ENCODE data around the gene GRK4.
"Not testable (repeated sequence)": the region's sequence is repeated elsewhere in the genome, so short reads cannot be mapped to it uniquely, and the experiment has no call there.

Gene GRK4

DNA sequence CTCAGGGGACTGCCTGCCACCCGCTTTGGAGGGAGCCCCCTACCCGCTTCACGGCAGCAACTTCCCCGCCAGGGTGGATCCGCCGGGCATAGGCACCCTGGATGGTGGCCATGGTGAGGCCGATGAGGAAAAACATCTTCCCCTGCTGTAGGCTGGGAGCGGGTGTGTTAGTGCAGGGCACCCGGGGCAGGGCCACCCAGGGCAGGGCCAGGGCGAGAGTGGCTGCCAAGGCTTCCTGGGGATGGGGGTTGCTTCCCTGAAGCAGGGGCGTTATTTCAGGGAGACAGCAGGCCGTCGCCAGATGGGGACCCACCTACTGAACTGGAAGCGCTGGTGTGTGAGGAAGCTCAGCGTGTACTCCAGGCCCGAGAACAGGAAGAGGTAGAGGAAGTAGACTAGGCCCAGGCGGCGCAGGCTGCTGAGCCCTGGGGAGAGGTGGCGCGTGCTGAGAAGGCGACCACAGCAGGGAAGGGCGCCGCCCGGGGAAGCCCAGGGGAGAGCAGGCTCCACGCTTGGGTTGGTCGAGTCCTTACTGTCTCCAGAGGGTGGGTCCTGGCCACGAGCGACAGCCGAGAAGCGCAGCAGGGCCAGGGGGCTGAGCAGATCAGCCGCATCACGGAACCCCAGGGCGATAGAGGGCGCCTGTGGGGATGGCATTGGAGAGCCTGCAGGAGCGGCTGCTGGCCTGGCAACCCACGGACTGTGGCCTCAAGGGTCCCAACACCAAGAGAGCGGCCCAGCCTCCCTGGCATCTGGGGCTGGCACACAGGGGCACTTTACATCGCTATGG is 31.7 kb upstream of the GRK4 start:
- peak; percentile 86 for DNase-seq

DNA sequence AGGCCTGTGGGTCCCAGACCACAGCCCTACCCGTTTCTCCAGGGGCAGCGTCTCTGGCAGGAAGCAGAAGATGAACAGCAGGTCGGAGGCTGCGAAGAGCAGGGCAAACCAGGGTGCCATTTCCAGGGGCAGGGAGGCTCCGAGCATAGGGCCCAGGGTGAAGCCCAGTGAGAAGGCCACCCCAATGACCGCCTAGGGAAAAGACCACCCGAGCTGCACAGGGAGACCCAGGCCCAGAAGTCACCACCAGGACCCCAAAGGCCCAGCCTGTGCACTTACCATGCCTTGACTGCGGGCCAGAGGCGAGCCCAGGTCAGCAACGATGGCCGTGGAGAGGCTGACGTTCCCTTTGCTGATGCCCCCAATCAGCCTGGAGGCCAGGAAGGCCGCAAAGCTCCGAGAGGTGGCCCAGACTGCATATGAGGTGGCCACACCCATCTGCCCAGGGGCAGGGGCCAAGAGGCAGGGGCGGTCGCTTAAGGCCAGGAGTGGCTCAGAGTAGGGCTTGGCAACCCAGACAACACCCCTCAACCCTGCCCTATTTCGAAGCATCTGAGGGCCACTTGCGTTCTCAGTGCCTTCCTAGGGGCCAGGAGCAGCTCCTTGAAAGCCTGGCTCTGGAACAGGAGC is 30.9 kb upstream of the GRK4 start:
- DNase-seq: peak; percentile 39

DNA sequence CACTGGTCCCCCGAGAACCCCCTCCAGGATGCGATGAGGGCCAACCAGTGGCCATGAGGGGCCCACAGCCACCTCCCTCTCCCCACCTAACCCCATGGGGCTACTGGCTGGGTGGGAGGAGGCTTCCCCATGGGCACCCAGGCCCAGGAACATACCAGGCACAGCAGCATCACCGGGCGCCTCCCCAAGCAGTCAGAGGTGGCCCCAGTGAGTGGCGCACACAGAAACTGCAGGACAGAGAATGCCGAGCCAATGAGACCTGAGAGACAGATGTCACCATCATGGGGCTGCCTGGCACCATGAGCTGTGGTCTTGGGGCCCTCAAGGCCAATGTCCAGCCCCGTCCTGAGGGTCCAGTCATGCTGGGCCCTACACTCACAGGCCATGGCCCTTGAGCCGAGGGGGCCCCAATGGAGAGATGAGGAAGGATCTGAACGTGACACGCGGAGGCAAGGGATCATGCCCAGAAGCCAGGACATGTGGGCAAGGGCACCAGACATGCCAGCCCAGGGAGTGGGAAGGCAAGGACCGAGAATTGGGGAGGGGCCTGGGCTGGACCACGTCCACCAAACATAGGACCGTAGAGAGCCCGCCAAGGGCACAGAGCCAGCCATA is 30.3 kb upstream of the GRK4 start:
- peak; percentile 45 for DNase-seq

DNA sequence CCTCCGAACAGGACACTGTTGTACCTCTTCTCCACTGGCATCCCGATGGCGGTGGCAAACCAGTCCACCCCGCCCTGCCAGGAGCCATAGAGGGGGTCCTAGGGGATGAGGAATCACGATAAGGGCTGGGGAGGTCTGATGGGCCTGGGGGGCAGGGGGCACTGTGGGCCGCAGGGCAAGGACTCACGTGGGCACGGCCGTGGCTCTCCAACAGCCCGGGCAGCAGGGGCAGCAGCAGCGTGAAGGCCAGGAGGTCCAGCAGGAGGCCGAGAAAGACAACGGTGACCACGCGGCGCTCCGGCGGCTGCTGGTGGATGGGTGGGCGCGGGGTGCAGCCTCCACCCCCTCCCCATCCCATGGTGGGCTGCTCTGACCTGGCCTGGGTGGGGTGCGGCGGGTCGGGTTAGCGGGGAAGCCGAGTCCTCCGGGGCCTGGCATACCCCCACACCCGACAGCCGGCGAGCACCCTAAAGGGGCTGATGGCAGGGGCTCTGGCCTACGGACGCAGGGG is 29.8 kb upstream of the GRK4 start:
- no peak for DNase-seq

DNA sequence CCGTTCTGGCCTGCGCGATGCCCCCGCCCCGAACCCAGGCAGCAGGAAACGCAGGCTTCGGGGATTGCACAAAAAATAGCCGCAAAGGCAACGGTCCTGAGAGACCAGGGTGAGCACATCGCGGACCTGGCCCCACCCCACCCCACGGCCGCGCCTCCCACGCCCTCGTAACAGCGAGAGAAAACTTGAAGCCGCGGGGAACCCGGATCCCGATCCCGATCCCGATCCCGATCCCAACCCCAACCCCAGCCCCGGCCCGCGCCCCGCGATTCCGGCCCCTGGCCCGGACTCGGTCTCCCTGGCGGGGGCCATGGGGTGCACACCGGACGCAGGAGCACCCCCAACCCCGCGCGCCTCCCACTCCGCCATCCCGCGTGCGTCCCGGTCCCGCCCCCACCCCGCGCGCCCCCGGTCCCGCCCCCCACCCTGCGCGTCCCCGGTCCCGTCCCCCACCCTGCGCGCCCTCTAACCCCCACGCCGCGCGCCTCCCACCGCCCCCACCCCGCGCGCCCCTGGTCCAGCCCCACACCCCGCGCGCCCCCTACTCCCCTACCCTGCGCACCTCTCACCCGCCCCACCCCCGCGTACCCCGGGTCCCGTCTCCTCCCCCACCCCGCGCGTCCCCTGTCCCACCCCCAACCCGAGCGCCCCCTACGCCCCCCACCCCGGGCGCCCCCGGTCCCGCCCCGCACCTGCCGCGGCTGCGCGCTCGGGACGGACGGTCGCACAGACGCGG is 29.1 kb upstream of the GRK4 start:
- DNase-seq: peak; percentile 83

DNA sequence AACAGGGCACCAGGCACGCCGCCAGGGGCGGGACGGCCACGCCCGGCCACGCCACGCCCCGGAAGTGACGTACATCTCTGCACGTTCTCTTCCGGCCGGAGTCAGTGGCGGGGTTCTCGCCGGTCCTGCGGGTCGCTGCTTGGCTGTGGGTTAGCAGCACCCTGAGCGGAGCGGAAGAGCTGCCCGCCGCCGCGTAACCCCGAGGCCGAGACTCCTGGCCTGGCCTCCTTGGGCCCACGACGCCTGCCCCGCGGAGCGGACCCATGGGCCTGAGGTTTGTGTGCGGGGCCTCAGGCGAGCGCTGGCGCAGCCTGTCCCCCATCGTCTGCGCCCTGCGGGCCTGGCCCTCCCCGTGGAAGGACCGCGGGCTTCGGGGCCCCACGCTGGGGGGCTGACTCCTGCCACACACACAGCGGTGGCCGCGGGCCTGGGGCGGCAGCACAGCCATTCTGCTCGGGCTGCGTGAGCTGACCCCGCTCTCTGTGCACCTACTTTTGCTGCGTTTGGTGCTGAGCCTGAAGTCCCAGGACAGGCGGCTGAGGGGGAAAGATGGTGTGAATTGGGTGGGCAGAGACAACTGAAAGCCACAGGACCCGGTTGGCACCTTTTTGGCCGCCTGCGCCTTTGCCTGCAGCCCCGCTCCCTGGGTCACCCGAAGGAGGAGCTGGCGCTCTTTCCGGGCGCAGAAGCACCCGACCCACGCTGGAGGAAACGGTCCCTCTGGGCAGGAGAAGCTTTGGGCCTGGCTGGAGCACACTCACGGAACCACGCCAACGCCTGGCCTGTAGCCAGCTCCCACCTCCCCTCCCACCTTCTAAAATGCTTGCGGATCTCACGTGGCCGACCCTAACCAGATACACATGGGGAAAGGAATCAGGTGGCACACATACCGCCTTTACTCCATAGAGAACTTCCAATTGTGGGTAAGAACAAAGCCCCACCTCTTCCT is 28.3 kb upstream of the GRK4 start:
- peak; percentile 96 for DNase-seq

DNA sequence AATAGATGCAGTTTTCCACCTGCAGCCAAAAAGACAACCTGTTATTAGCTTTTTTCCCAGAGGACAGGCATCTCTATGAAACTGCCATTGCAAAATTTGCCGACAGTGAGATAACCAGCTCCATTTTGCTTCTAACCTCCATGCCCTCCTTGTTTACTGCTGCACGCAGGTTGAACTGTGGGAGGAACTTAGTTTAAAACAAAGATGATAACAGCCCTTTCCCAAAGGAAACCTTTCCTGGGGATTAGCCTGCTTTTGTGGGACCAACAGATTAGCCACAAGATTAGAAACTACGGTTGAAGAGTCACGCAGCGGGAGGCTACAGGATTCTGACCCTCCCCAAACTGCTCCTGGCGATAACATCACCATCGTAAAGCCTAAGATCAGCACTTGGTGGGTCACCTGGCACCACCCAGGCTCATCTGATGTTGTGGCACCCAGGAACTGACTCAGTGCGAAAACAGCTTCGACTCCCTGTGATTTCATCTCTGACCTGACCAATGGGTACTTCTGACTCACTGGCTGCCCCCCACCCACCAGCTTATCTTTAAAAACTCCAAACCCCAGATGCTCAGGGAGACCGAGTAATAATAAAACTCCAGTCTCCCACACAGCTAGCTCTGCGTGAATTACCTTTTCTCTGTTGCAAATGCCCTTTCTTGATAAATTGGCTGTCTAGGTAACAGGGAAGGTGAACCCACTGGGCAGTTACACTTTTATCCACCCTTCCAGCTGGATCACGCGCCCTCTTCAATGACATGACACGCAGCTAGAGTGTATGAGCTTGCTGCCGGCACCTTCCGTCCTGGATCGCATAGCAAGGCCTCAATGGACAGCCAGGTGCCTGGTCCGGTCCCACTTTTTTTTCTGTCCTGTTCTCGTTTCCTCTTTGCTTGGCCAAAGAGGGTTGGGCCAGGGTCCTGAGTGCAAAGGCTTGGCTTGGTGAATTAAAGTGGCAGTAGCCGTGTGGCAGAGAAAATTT is 27.3 kb upstream of the GRK4 start:
- DNase-seq: peak; percentile 49

DNA sequence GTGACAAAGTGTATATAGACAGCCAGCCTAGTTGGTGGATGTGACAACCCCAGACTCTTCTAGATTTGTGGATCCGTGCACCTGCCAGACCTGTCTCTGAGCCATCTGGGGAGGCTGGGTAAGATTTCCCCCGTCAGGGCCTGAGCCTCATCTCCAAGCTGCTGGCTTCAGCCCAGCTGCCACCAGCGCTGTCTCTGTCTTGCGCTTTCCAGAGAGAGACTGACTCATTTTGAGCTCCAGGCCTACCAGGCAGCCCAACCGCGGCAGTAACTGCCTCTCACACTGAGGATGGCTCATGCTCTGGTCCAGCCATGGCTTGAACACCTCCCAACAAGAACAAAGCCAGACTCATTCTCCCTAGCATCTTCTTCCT is 26.6 kb upstream of the GRK4 start:
- peak; percentile 48 for DNase-seq

DNA sequence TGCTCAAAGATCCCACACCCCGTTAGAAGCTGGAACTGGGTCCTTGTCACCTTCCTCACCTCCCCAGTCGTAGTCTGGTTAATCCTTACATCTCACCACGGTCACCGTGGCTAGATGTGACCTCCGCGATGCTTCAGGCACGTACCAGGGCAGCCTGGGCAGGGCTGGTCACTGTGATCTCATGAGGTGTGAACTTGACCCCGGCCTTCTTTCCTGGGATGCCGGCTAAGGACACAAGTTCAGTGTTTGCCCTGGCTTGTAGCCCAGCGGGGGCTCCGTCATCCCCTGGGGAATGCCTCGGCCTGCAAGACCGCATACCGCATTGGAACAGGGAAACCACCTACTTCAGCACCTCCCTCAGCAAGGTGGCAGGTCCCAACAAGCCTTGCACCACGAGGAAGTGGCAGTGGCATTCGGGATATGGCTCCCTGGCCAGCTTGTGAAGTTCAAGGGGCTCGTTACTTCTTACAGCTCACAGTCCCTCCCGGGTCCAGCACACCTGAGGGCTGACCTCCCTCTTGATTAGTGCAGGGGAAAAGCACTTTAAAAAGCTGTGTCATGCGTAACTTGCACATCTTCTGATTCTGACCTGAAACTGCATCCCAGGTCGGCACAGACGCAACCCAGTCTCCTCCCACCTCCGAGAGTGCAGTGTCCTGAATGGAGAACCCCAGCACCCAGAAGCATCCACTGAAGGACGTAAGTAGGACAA is 26.1 kb upstream of the GRK4 start:
- no peak for DNase-seq

DNA sequence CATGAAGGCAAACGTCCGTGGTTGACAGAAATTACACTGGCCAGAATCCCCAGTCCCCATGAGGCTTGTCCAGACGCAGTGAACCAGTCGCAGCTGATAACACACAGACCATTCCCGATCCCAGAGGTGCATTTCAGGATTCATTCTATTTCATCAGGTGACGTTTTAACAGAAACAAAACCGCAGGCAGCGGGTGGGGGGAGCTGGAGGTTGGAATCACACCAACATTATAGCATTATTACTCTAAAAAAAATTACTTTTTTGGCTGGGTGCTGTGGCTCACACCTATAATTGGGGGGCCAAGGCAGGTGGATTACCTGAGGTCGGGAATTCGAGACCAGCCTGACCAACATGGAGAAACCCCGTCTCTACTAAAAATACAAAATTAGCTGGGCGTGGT is 25.4 kb upstream of the GRK4 start:
- DNase-seq: no peak

DNA sequence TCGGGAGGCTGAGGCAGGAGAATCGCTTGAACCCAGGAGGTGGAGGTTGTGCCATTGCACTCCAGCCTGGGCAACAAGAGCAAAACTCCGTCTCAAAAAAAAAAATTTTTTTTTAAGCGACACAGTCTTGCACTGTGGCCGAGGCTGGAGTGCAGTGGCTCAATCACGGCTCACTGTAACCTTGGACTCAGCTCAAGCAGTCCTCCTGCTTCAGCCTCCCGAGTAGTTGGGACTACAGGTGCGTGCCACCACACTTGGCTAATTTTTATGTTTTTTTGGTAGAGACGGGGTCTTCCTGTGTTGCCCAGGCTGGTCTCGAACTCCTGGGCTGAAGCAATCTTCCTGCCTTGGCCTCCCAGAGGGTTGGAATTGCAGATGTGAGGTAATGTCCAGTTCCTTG is 25.0 kb upstream of the GRK4 start:
- not testable (repeated sequence) for DNase-seq

DNA sequence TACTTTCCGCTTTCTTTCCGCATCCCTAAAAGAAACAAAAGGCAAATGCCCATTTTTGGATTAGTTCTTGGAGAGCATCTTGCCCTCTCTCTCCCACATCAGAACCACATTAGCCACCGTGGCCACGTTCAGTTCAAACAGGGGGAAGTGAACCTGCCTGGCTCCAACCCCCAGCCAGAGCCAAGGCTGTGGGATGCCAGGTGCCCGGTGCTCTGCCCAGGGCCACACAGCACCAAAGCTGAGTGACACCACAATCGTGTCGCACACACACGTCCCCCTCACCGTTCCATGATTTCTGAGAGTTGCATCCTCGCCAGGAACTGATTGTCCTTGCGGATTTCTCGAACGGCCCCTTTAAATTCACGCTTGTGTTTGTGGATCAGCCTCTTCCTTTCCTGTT is 24.5 kb upstream of the GRK4 start:
- DNase-seq: no peak

DNA sequence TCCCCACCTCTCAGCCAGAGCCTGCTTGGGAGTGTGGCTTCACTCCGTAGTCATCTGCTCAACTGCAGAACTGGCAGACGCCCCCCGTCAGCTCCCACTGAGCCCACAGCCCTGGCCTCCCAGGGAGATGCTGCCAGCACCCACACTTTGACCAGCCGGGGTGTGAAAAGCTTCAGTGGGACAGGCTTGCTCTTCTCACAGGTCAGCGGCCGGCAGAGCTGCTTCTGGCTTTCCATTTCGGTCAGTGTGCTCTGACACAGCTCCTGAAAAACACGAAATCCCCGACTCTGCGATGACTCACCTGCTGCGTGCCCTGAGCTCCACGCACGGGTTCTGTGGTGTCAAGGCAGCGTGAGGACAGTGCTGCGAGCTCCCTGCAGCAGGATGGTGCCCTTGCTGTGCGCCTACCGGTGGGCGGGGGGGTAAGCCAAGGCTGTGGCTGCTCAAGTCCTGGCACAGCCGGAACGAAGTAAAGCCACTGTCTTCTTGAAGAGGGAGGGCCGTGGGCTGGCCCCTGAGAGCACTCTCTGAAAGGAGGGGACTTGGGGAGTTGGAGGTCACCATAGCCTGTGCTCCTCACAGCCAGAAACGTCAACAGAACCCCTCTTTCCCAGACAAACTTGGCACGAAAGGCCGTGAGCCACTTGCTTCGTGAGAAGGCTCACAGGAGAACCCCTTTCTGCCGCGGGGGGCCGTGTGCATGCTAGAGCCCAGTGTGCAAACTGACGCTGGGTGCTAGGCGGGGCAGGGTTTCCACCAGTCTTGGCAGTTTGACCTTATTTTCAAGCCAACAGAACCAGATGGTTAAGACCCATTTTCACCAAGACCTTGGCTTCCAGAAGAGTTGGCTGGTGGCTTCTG is 23.8 kb upstream of the GRK4 start:
- no peak for DNase-seq

DNA sequence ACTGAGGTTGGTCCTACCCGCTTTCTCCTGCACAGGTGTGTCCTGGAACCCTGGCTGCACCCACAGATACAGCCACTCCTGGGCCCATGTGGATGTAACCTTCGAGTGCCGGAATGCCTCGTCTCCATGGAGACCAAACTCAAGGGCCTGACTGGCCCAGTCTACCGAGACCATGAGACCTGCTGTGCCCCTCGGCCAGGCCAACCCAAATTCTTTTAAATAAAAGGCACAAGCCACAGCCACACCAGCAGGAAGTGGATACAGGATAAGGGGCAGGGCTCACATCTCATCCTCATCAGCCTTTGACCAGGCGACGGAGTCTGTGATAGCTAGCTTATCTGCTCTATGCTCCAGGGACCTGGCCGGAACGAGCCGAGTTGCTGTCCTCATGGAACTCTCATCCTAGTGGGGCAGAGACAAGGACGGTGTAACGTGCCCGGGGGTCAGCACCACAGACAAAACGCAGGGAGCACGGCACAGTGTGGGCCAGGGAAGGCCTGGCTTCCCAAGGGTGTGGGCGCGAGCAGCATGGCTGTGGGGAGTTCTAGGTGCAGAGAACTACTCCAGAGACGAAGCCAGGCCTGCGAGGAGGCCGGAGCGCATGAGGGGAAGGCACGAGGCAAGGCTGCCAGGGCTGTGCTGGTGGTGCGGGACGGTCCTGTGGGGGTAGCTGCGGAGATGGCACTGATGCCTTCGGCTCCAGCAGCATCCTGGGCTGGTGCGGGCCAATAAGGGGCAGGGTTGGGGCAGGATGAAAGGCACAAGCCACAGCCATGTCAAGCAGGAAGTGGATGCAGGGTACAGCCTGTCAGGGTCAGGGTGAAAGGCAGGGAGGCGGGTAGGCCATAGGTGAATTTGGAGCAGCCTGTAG is 22.9 kb upstream of the GRK4 start:
- no peak for DNase-seq

DNA sequence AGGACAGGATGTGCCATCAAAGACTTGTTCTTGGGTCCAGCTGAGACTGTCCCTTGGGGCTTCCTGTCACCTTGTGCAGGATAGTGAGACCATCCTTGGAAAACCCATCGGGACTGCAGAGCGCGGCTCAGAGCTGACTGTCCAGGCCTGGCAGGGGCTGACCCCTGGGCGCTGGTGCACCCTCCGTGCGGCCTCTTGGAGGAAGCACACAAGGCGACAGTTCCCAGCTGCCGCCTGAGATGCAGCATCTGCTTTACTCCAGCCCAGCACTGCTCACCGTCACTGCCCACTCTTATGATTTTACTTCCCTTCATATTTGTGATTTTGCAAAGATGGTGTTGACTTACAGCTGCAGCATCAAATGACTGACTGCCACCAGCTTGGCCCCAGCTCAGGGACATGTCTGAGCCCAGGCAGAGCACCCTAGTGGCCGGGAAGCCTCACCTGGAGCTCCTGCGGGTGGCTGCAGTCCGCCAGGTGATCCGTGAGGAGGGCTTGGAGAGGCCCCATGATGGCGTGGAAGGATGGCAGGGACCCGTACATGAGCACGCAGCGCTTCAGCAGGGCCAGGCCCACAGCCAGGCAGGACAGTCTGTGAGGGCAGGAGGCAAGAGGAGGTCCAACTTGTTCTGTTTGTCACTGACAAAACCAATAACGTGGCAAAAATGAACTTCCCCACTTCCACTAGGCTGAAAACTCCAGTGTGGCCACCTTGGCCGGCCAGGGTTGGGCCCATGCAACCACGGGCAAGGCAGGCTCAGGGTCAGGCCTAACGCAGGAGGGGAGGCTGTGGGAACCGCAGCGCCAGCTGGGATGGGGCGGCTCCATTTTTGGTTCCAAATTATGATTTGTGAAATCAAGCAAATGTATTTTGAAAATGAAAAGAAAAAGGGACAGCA is 22.0 kb upstream of the GRK4 start:
- no peak for DNase-seq

DNA sequence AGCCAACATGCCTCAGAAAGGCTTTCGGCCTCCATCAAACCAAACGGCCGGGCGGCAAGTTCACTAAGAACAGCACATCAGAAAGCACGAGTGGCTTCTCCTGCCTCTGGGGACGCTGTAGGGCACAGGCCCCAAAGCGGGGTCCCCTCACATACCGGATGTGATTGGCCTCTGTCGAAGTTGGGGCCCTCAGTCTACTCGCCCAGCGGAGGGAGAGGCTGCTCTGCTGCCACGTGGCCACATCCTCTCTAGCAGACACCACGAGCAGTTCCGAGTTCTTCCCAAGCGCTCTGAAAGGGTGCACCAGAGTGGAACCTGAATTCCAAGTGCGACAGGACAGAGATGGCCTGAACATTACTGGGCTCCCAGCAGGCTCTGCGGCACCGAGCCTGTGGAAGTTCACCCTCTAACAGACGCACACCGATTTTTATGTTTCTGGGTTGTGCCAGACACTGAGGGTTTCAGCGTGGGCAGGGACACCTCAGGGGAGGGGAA is 21.3 kb upstream of the GRK4 start:
- DNase-seq: no peak
